Measurements from ENCODE around the gene GAPDHS. TPM values are rescaled to one million over a fixed set of nuclear protein-coding genes. Genes with fewer than 3 reads are reported as not detected.

Gene GAPDHS
- polyA plus RNA-seq, 1 of the 3 experiments (the other 2 are of a cell fraction): not detected

- H3K4me1 ChIP-seq (ENCODE audit: control insufficient read depth in 1 of 2, insufficient read depth in 2 of 2, low read depth in 1 of 2, low read length in 1 of 2): no peaks in the 10 kb centered on the region
- no peaks in the 10 kb centered on the region for H3K36me3 ChIP-seq (replicated peaks in 1 of 2; ENCODE audit: control insufficient read depth in 1 of 2, insufficient read depth in 2 of 2, low read length in 1 of 2)
- ChIA-PET CTCF (interaction anchor here (0.8 to 3.0 kb wide), 2 partner anchors 12 to 69 kb away, joined by 3 to 17 read pairs; no protein-coding TSS in a partner anchor), POLR2A (no interaction called here)
- no peaks in the 10 kb centered on the region for H3K9me2 ChIP-seq
- H3F3A ChIP-seq (replicated peaks; ENCODE audit: insufficient read depth): no peaks in the 10 kb centered on the region
- no peak overlapping the region for H3K27ac ChIP-seq (ENCODE audit: low read depth in 2 of 2, low read length in 1 of 2)
- no peaks in the 10 kb centered on the region for H3K79me2 ChIP-seq (ENCODE audit: insufficient read depth)
- H3K4me2 ChIP-seq: no peak overlapping the region
- DNase-seq: no peak
- no peak overlapping the region for H2AFZ ChIP-seq (ENCODE audit: low read depth)
- peaks cover 21% of the 10 kb centered on the region for H3K27me3 ChIP-seq (ENCODE audit: insufficient read depth)
- H3K4me3 ChIP-seq (ENCODE audit: low read depth in 2 of 2, low read length in 1 of 2): no peak overlapping the region
- no peak for TF ChIP-seq FOXM1 (IDR thresholded peaks at IDR 0.05; ENCODE audit: low read depth)
- TF ChIP-seq TCF12 (IDR thresholded peaks at IDR 0.05): no peak
- no peak for TF ChIP-seq EZH2phosphoT487 (IDR thresholded peaks at IDR 0.05; ENCODE audit: borderline replicate concordance, low read depth)
- no peak for TF ChIP-seq GATA2 (CRISPR knock-in tag; IDR thresholded peaks at IDR 0.05)
- TF ChIP-seq RXRA (IDR thresholded peaks at IDR 0.05; ENCODE audit: borderline replicate concordance, low read depth): no peak
- no peak for TF ChIP-seq MXI1 (IDR thresholded peaks at IDR 0.05; ENCODE audit: low read depth, low read length)
- TF ChIP-seq YY1 (IDR thresholded peaks at IDR 0.05; ENCODE audit: low read depth): no peak
- no peak for TF ChIP-seq USF1 (IDR thresholded peaks at IDR 0.05; ENCODE audit: borderline replicate concordance, low read depth)
- TF ChIP-seq IRF3 (IDR thresholded peaks at IDR 0.05; ENCODE audit: low read depth, low read length): no peak
- TF ChIP-seq FOXJ3 (CRISPR knock-in tag; IDR thresholded peaks at IDR 0.05): no peak
- no peak for TF ChIP-seq CTCF (IDR thresholded peaks at IDR 0.05)
- no peaks in the 10 kb centered on the region for H4K20me1 ChIP-seq (ENCODE audit: insufficient read depth)
- H3K9me3 ChIP-seq: no peaks in the 10 kb centered on the region
- 38% methylated on average over 12 of the region's 12 CpGs for WGBS (ENCODE audit: low lambda C conversion rate)
- no peak overlapping the region for H3K9ac ChIP-seq
Observed at GRCh38 chr19:35522745-35523327, 10.4 kb upstream of the GAPDHS start.

- no peak overlapping the region for H3K27ac ChIP-seq (ENCODE audit: low read depth in 2 of 2, low read length in 1 of 2)
- no peak overlapping the region for H3K4me3 ChIP-seq (ENCODE audit: low read depth in 2 of 2, low read length in 1 of 2)
- no peaks in the 10 kb centered on the region for H3K9me3 ChIP-seq
- H3K9me2 ChIP-seq: no peaks in the 10 kb centered on the region
- H3K4me1 ChIP-seq (ENCODE audit: control insufficient read depth in 1 of 2, insufficient read depth in 2 of 2, low read depth in 1 of 2, low read length in 1 of 2): no peaks in the 10 kb centered on the region
- ChIA-PET CTCF (interaction anchor here (3.0 kb wide), 1 partner anchor 14 kb away, joined by 17 read pairs; no protein-coding TSS in a partner anchor), POLR2A (no interaction called here)
- TF ChIP-seq FOXJ3 (CRISPR knock-in tag; IDR thresholded peaks at IDR 0.05) (no peak), REST (IDR thresholded peaks at IDR 0.05; ENCODE audit: low read depth, low read length) (peak; percentile 40; the same call in 1 of the 2 replicates)
- H3F3A ChIP-seq (replicated peaks; ENCODE audit: insufficient read depth): no peaks in the 10 kb centered on the region
- no peak overlapping the region for H3K4me2 ChIP-seq
- DNase-seq: no peak
- WGBS (ENCODE audit: low lambda C conversion rate): 32% methylated on average over 10 of the region's 11 CpGs
- no peaks in the 10 kb centered on the region for H3K36me3 ChIP-seq (replicated peaks in 1 of 2; ENCODE audit: control insufficient read depth in 1 of 2, insufficient read depth in 2 of 2, low read length in 1 of 2)
- no peak overlapping the region for H2AFZ ChIP-seq (ENCODE audit: low read depth)
- peaks cover 36% of the 10 kb centered on the region for H3K27me3 ChIP-seq (ENCODE audit: insufficient read depth)
- H4K20me1 ChIP-seq (ENCODE audit: insufficient read depth): no peaks in the 10 kb centered on the region
- no peaks in the 10 kb centered on the region for H3K79me2 ChIP-seq (ENCODE audit: insufficient read depth)
- H3K9ac ChIP-seq: no peak overlapping the region
Observed at GRCh38 chr19:35524181-35524837, 8.9 kb upstream of the GAPDHS start.
